Gastroesophageal sphincter (tissue), 3 donors: ENCODE measurements around the gene C10orf90.

ENCODE experiments used
- CTCF ChIP-seq, 4 experiments: fragments of 200-600 bp in 2 of 4; fragments of 450-650 bp in 2 of 4; sonication (generic) in 1 of 4; IDR thresholded peaks; one replicate each; pipeline ENCODE4 v1.5.1; 2017 to 2019; ENCODE audit warnings: antibody characterized with exemption in 4 of 4, mild to moderate bottlenecking in 2 of 4, moderate library complexity in 2 of 4
- EP300 ChIP-seq: sonication (generic); formaldehyde crosslinking; IDR thresholded peaks from one replicate; pipeline ENCODE4 v1.6.1; 2017; ENCODE audit warnings: antibody characterized with exemption, mild to moderate bottlenecking
- POLR2A ChIP-seq, 2 donors: fragments of 450-650 bp; IDR thresholded peaks; one replicate each; pipeline ENCODE4 v1.6.1; 2017; ENCODE audit warnings: antibody characterized with exemption in 2 of 2, mild to moderate bottlenecking in 2 of 2, moderate library complexity in 1 of 2
- POLR2AphosphoS5 ChIP-seq: sonication (generic); formaldehyde crosslinking; IDR thresholded peaks from one replicate; pipeline ENCODE4 v1.6.1; 2017; ENCODE audit warnings: antibody characterized with exemption

GRCh38 chr10:126585249-126586017, 85.1 kb downstream of the C10orf90 start:
- TF ChIP-seq EP300 (no peak), POLR2A (IDR thresholded peaks at IDR 0.05) (no peak), CTCF (IDR thresholded peaks at IDR 0.05) (no peak), POLR2AphosphoS5 (no peak)
